SJSA1 (cell line): ENCODE data around the gene IMMP2L. TPM values are rescaled to one million over a fixed set of nuclear protein-coding genes. Genes with fewer than 3 reads are reported as not detected.

Experiments used
- DNase-seq, 2 experiments: peaks; one replicate each; pipeline ENCODE4 v3.0.0-alpha.2; 2015 to 2020; ENCODE audit warnings: low spot score in 2 of 2, low read depth in 1 of 2
- H3K27ac ChIP-seq: fragments of 250-450 bp; sonication (Bioruptor Pico); 2 replicates; pipeline ENCODE4 v1.5.1; 2020; ENCODE audit warnings: mild to moderate bottlenecking, moderate library complexity
- H3K27me3 ChIP-seq: fragments of 250-450 bp; sonication (Bioruptor Pico); replicated peaks from 2 replicates; pipeline ENCODE4 v1.5.1; 2020; ENCODE audit warnings: mild to moderate bottlenecking, moderate library complexity
- H3K36me3 ChIP-seq: fragments of 250-450 bp; sonication (Bioruptor Pico); 2 replicates; pipeline ENCODE4 v1.5.1; 2020; ENCODE audit warnings: mild to moderate bottlenecking
- H3K4me1 ChIP-seq: fragments of 250-450 bp; sonication (Bioruptor Pico); replicated peaks from 2 replicates; pipeline ENCODE4 v1.6.1; 2021; ENCODE audit warnings: mild to moderate bottlenecking
- H3K4me3 ChIP-seq: fragments of 250-450 bp; sonication (Bioruptor Pico); 2 replicates; pipeline ENCODE4 v1.5.1; 2020; ENCODE audit warnings: mild to moderate bottlenecking
- H3K9me3 ChIP-seq: fragments of 250-450 bp; sonication (Bioruptor Pico); replicated peaks from 2 replicates; pipeline ENCODE4 v1.5.1; 2020; ENCODE audit warnings: mild to moderate bottlenecking
- total RNA-seq: library from RNA; depleted of rRNA; stranded (reverse); fragments of >200 nt; shearing (Covaris generic); gene quantifications from 2 replicates; pipeline ENCODE4 v1.2.3, GENCODE V29; 2014

IMMP2L gene
- total RNA-seq, 1 experiment from 2014 or later, result 16.2 TPM

GRCh38 chr7:110987127-110987693 is 575.1 kb downstream of the IMMP2L start:
- no peak for DNase-seq
- Histone ChIP-seq H3K4me3 (no peak overlapping the region), H3K27me3 (no peaks in the 10 kb centered on the region), H3K36me3 (no peaks in the 10 kb centered on the region), H3K9me3 (no peaks in the 10 kb centered on the region), H3K27ac (no peak overlapping the region), H3K4me1 (no peaks in the 10 kb centered on the region)

- DNase-seq, result no peak
- no peaks in the 10 kb centered on the region for H3K9me3 ChIP-seq
- no peaks in the 10 kb centered on the region for H3K36me3 ChIP-seq
- H3K27ac ChIP-seq, result no peak overlapping the region
- no peaks in the 10 kb centered on the region for H3K4me1 ChIP-seq
- no peaks in the 10 kb centered on the region for H3K27me3 ChIP-seq
- no peak overlapping the region for H3K4me3 ChIP-seq
Measured at GRCh38 chr7:110983822-110984456, 578.4 kb downstream of the IMMP2L start.

- no peak for DNase-seq
Measured at GRCh38 chr7:110977127-110977737, 585.1 kb downstream of the IMMP2L start.

GRCh38 chr7:110975486-110975885 is 586.8 kb downstream of the IMMP2L start:
- no peaks in the 10 kb centered on the region for H3K27me3 ChIP-seq
- DNase-seq, result no peak
- H3K4me3 ChIP-seq, result no peak overlapping the region
- H3K4me1 ChIP-seq, result 0 out of 2 replicates have a peak, but pooled peaks cover 5% of the 10 kb centered on the region
- no peaks in the 10 kb centered on the region for H3K9me3 ChIP-seq
- no peaks in the 10 kb centered on the region for H3K36me3 ChIP-seq
- H3K27ac ChIP-seq, result no peak overlapping the region

More at GRCh38 chr7:110977127-110977737, 585.1 kb downstream of the IMMP2L start:
- no peak overlapping the region for H3K4me3 ChIP-seq
- no peaks in the 10 kb centered on the region for H3K9me3 ChIP-seq
- 0 out of 2 replicates have a peak, but pooled peaks cover 5% of the 10 kb centered on the region for H3K4me1 ChIP-seq
- H3K27ac ChIP-seq, result no peak overlapping the region
- no peaks in the 10 kb centered on the region for H3K36me3 ChIP-seq
- no peaks in the 10 kb centered on the region for H3K27me3 ChIP-seq

GRCh38 chr7:110974441-110974840 is 587.9 kb downstream of the IMMP2L start:
- Histone ChIP-seq H3K9me3 (no peaks in the 10 kb centered on the region), H3K27me3 (no peaks in the 10 kb centered on the region), H3K4me3 (no peak overlapping the region), H3K27ac (no peak overlapping the region), H3K4me1 (0 out of 2 replicates have a peak, but pooled peaks cover 5% of the 10 kb centered on the region), H3K36me3 (no peaks in the 10 kb centered on the region)
- DNase-seq, result no peak

GRCh38 chr7:110973196-110973990 is 588.9 kb downstream of the IMMP2L start:
- Histone ChIP-seq H3K4me1 (0 out of 2 replicates have a peak, but pooled peaks cover 5% of the 10 kb centered on the region), H3K9me3 (no peaks in the 10 kb centered on the region), H3K4me3 (no peak overlapping the region), H3K27ac (no peak overlapping the region), H3K36me3 (no peaks in the 10 kb centered on the region), H3K27me3 (no peaks in the 10 kb centered on the region)
- no peak for DNase-seq

GRCh38 chr7:110964775-110965174 is 597.5 kb downstream of the IMMP2L start:
- H3K36me3 ChIP-seq, result no peaks in the 10 kb centered on the region
- no peaks in the 10 kb centered on the region for H3K27me3 ChIP-seq
- H3K9me3 ChIP-seq, result no peaks in the 10 kb centered on the region
- H3K27ac ChIP-seq, result no peak overlapping the region
- DNase-seq, result no peak
- H3K4me3 ChIP-seq, result no peak overlapping the region
- H3K4me1 ChIP-seq, result no peaks in the 10 kb centered on the region

GRCh38 chr7:110962826-110963225 is 599.5 kb downstream of the IMMP2L start:
- DNase-seq, result no peak
- H3K4me3 ChIP-seq, result no peak overlapping the region
- no peak overlapping the region for H3K27ac ChIP-seq
- H3K9me3 ChIP-seq, result no peaks in the 10 kb centered on the region
- no peaks in the 10 kb centered on the region for H3K27me3 ChIP-seq
- no peaks in the 10 kb centered on the region for H3K36me3 ChIP-seq
- no peaks in the 10 kb centered on the region for H3K4me1 ChIP-seq

- no peaks in the 10 kb centered on the region for H3K36me3 ChIP-seq
- H3K27ac ChIP-seq, result no peak overlapping the region
- H3K4me3 ChIP-seq, result no peak overlapping the region
- H3K9me3 ChIP-seq, result no peaks in the 10 kb centered on the region
- no peak for DNase-seq
- no peaks in the 10 kb centered on the region for H3K27me3 ChIP-seq
- H3K4me1 ChIP-seq, result no peaks in the 10 kb centered on the region
Measured at GRCh38 chr7:110962374-110962773, 599.9 kb downstream of the IMMP2L start.

GRCh38 chr7:110960811-110961210 is 601.5 kb downstream of the IMMP2L start:
- Histone ChIP-seq H3K9me3 (no peaks in the 10 kb centered on the region), H3K36me3 (no peaks in the 10 kb centered on the region), H3K27me3 (no peaks in the 10 kb centered on the region), H3K4me3 (no peak overlapping the region), H3K4me1 (no peaks in the 10 kb centered on the region), H3K27ac (no peak overlapping the region)
- DNase-seq, result no peak

- no peak for DNase-seq
- Histone ChIP-seq H3K36me3 (no peaks in the 10 kb centered on the region), H3K4me1 (peaks cover 8% of the 10 kb centered on the region), H3K9me3 (no peaks in the 10 kb centered on the region), H3K27me3 (no peaks in the 10 kb centered on the region), H3K27ac (no peak overlapping the region), H3K4me3 (no peak overlapping the region)
Measured at GRCh38 chr7:110948280-110948679, 614.0 kb downstream of the IMMP2L start.

- no peak for DNase-seq
- Histone ChIP-seq H3K27ac (no peak overlapping the region), H3K9me3 (no peaks in the 10 kb centered on the region), H3K36me3 (no peaks in the 10 kb centered on the region), H3K27me3 (no peaks in the 10 kb centered on the region), H3K4me1 (peaks cover 8% of the 10 kb centered on the region), H3K4me3 (no peak overlapping the region)
Measured at GRCh38 chr7:110947408-110947807, 614.9 kb downstream of the IMMP2L start.

- no peaks in the 10 kb centered on the region for H3K27me3 ChIP-seq
- no peak for DNase-seq
- no peak overlapping the region for H3K4me3 ChIP-seq
- H3K9me3 ChIP-seq, result no peaks in the 10 kb centered on the region
- H3K27ac ChIP-seq, result no peak overlapping the region
- H3K4me1 ChIP-seq, result peaks cover 8% of the 10 kb centered on the region
- H3K36me3 ChIP-seq, result no peaks in the 10 kb centered on the region
Measured at GRCh38 chr7:110944966-110945644, 617.2 kb downstream of the IMMP2L start.
